Thyroid gland (tissue), 4 donors: ENCODE measurements around the gene NR1D2. TPM values are rescaled to one million over a fixed set of nuclear protein-coding genes. Genes with fewer than 3 reads are reported as not detected.
A peak's percentile ranks its signal among the peaks of the same experiment; 100 is the strongest.
"Not testable (repeated sequence)": the region's sequence is repeated elsewhere in the genome, so short reads cannot be mapped to it uniquely, and the experiment has no call there.

Source experiments
- DNase-seq, 2 donors: peaks; one replicate each; pipeline ENCODE4 v3.0.0-alpha.2; 2019
- H3K27ac ChIP-seq, 3 donors: fragments of 200-600 bp; sonication (generic); 1 replicate in 2 of 3; 2 replicates in 1 of 3; pipeline ENCODE4 v1.5.1; 2016 to 2019; ENCODE audit warnings: mild to moderate bottlenecking in 1 of 3, moderate library complexity in 1 of 3
- H3K27me3 ChIP-seq: fragments of 200-600 bp; sonication (generic); one replicate; pipeline ENCODE4 v1.5.1; 2019
- H3K36me3 ChIP-seq, 2 donors: fragments of 200-600 bp; sonication (generic); one replicate each; pipeline ENCODE4 v1.5.1; 2016 to 2019
- H3K4me1 ChIP-seq, 2 donors: fragments of 200-600 bp; sonication (generic); one replicate each; pipeline ENCODE4 v1.5.1; 2017 to 2019
- H3K4me3 ChIP-seq, 3 donors: fragments of 200-600 bp; sonication (generic); replicated peaks in 1 of 3; 1 replicate in 2 of 3; 2 replicates in 1 of 3; pipeline ENCODE4 v1.5.1; 2016; ENCODE audit warnings: mild to moderate bottlenecking in 1 of 3
- H3K9me3 ChIP-seq: fragments of 200-600 bp; sonication (generic); one replicate; pipeline ENCODE4 v1.5.1; 2017
- POLR2A ChIP-seq, 2 donors: fragments of 450-650 bp; IDR thresholded peaks; one replicate each; pipeline ENCODE4 v1.6.1; 2017; ENCODE audit warnings: antibody characterized with exemption in 2 of 2, mild to moderate bottlenecking in 2 of 2, moderate library complexity in 1 of 2
- WGBS, 2 donors: methylation state at CpG; one replicate each; pipeline ENCODE4 v1.1.5; 2017; 5-methylcytosine and 5-hydroxymethylcytosine counted together
- intact Hi-C: fragments of 100-400 bp; cut with DNase I; formaldehyde crosslinking; loops from one replicate; pipeline ENCODE4 v1.15.1; 2023
- total RNA-seq, 4 donors: library from RNA; depleted of rRNA; stranded (reverse); fragments of >200 nt; gene quantifications; one replicate each; pipeline ENCODE4 v1.2.3, GENCODE V29; 2016
- TF ChIP-seq, protein P1 (sequence below), 6 experiments: fragments of 200-600 bp in 3 of 6; fragments of 450-650 bp in 3 of 6; sonication (generic) in 3 of 6; IDR thresholded peaks; one replicate each; pipeline ENCODE4 v1.5.1; 2016 to 2019; ENCODE audit warnings: antibody characterized with exemption in 6 of 6, mild to moderate bottlenecking in 2 of 6, inconsistent platforms in 1 of 6, moderate library complexity in 1 of 6

NR1D2 gene
- total RNA-seq, 4 donors from 2014 or later, result 44.2 to 108 (median 68.1) TPM

DNA sequence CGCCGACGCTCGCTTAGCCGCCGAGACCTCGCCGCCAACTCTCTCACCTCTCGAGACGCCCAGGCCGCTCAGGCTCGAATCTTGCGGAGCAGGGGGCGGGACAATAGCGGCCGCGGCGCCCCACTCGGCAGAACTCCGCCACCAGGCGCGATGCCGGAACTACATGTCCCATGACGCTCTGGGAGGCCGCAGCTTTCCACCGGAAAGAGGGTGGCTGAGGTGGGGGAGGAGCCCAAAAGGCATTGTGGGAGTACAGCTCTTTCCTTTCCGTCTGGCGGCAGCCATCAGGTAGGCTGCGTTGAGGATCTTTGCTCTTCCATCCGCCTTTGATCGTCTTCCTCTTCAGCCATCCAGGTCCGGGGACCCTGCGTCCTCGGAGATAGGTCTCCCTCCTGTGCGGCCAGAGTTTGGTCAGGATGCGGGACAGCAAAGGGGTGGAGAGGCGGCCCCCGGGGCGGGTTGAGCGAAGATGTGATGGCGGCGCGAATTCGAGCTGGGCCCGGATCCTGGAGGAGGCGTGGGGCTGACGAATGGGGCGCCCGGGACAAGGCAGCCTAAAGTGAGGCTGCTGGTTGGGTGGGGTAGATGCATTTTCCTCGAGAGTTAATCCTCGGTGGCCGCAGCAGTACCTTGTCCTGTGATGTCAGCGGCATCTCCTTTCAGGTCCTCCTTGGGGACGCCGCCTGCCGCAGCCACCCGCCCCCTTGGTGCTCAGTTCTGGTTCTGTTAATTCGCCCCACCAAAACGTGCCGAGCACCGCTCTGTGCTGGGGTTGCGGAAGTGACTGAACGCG, 28.0 kb upstream of the NR1D2 start, which contains the start of the genes NKIRAS1 and RPL15:
TSS of gene NKIRAS1 (minus strand) at position 105 of the 793 bp plus-strand sequence. CDS start 6,086 bp downstream, outside the sequence.
TSS of gene RPL15 (plus strand) at position 247 of the 793 bp plus-strand sequence. CDS start 728 bp downstream, outside the sequence.
- H3K4me1 ChIP-seq, result peaks cover 27 to 34% of the 10 kb centered on the region in 2 donors
- intact Hi-C loops, result loop anchor here (2.0 kb wide), 1 partner anchor 30 kb away; no protein-coding TSS in a partner anchor
- TF ChIP-seq POLR2A (IDR thresholded peaks at IDR 0.05), result peak; percentile 93 to 98
- TF ChIP-seq, protein P1, sequence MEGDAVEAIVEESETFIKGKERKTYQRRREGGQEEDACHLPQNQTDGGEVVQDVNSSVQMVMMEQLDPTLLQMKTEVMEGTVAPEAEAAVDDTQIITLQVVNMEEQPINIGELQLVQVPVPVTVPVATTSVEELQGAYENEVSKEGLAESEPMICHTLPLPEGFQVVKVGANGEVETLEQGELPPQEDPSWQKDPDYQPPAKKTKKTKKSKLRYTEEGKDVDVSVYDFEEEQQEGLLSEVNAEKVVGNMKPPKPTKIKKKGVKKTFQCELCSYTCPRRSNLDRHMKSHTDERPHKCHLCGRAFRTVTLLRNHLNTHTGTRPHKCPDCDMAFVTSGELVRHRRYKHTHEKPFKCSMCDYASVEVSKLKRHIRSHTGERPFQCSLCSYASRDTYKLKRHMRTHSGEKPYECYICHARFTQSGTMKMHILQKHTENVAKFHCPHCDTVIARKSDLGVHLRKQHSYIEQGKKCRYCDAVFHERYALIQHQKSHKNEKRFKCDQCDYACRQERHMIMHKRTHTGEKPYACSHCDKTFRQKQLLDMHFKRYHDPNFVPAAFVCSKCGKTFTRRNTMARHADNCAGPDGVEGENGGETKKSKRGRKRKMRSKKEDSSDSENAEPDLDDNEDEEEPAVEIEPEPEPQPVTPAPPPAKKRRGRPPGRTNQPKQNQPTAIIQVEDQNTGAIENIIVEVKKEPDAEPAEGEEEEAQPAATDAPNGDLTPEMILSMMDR (IDR thresholded peaks at IDR 0.05), result peak in 5 of 6 experiments; percentile 49 to 82 (median 60)
- H3K27ac ChIP-seq, result peak within 1 kb of the TSS; percentile 94 to 98 (median 96)
- no peaks in the 10 kb centered on the region for H3K9me3 ChIP-seq
- no peaks in the 10 kb centered on the region for H3K27me3 ChIP-seq
- 0 to 1% methylated on average over 31 to 53 of the region's 64 CpGs for WGBS, 2 donors
- peak within 1 kb of the TSS; percentile 73 to 90 (median 75) for H3K4me3 ChIP-seq
- peaks cover 16 to 18% of the 10 kb centered on the region in 2 donors for H3K36me3 ChIP-seq
- DNase-seq, result peak; percentile 98 to 99

DNA sequence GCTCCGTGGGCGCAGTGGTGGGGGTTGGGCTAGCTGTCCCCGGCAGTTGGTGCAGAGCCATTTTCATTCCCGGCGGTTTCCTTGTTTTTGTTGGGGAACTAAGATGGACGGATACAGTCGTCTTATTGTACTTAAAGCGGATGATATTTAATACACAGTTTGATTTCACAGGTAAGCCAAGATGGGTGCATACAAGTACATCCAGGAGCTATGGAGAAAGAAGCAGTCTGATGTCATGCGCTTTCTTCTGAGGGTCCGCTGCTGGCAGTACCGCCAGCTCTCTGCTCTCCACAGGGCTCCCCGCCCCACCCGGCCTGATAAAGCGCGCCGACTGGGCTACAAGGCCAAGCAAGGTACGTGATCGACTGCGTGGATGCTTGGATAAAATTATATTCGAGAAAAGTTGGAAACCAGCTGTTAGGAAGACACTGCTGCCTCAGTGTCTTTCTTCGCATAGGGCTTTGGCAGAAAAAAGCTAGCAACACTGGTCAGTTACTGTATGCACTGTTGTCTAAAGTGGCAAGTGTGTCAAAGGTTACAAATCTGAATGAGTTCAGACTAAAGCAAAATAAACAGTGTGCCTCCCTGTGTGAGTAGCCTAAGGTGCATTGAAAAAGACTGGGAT, 27.3 kb upstream of the NR1D2 start:
- Histone ChIP-seq H3K4me1 (peaks cover 27 to 34% of the 10 kb centered on the region in 2 donors), H3K27ac (peak overlapping the region; percentile 94 to 98 (median 96)), H3K36me3 (peaks cover 16 to 18% of the 10 kb centered on the region in 2 donors), H3K4me3 (peak overlapping the region; percentile 51 to 90 (median 73))
- intact Hi-C loops, result loop anchor here (2.0 kb wide), 1 partner anchor 29 kb away; no protein-coding TSS in a partner anchor
- 0 to 2% methylated on average over 21 of the region's 21 CpGs for WGBS, 2 donors
- not testable (repeated sequence) for H3K9me3 ChIP-seq, H3K27me3 ChIP-seq
- DNase-seq, result peak in 1 of 2 donors; percentile 70

DNA sequence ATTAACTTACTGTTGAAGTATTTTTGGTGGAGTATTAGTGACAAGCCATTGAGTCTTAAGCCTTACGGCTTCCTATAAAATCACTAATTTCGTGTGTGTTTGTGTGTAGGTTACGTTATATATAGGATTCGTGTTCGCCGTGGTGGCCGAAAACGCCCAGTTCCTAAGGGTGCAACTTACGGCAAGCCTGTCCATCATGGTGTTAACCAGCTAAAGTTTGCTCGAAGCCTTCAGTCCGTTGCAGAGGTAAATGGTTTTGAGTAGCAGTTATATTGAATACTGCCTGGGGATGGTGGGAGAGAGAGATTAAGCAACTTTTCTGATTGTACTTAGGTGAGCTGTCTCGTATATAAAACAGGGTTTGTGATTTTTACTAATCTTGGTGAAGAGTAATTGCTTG, 26.8 kb upstream of the NR1D2 start:
- intact Hi-C loops, result not testable (repeated sequence)
- 25 to 26% methylated on average over 12 of the region's 12 CpGs for WGBS, 2 donors
- peak overlapping the region; percentile 94 to 98 (median 96) for H3K27ac ChIP-seq

DNA sequence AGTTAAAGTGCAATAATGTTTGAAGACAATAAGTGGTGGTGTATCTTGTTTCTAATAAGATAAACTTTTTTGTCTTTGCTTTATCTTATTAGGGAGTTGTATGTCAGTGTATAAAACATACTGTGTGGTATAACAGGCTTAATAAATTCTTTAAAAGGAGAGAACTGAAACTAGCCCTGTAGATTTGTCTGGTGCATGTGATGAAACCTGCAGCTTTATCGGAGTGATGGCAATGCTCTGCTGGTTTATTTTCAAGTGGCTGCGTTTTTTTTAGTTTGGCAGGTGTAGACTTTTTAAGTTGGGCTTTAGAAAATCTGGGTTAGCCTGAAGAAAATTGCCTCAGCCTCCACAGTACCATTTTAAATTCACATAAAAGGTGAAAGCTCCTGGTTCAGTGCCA, 25.5 kb upstream of the NR1D2 start:
- no peaks in the 10 kb centered on the region for H3K9me3 ChIP-seq
- 39 to 43% methylated on average over 2 of the region's 2 CpGs for WGBS, 2 donors
- H3K27ac ChIP-seq, result no peak overlapping the region
- H3K27me3 ChIP-seq, result no peaks in the 10 kb centered on the region
- H3K4me3 ChIP-seq, result no peak overlapping the region
- peaks cover 31 to 34% of the 10 kb centered on the region in 2 donors for H3K4me1 ChIP-seq
- H3K36me3 ChIP-seq, result peaks cover 16 to 18% of the 10 kb centered on the region in 2 donors
- TF ChIP-seq, protein P1 (IDR thresholded peaks at IDR 0.05), result no peak
- no peak for TF ChIP-seq POLR2A (IDR thresholded peaks at IDR 0.05)
- intact Hi-C loops, result no loop called here
- DNase-seq, result no peak

More for the DNA sequence above, 26.8 kb upstream of the NR1D2 start:
- H3K4me3 ChIP-seq, result peak overlapping the region; percentile 51 to 90 (median 73)
- not testable (repeated sequence) for H3K27me3 ChIP-seq, DNase-seq, H3K9me3 ChIP-seq
- peaks cover 27 to 35% of the 10 kb centered on the region in 2 donors for H3K4me1 ChIP-seq
- peaks cover 16 to 18% of the 10 kb centered on the region in 2 donors for H3K36me3 ChIP-seq

DNA sequence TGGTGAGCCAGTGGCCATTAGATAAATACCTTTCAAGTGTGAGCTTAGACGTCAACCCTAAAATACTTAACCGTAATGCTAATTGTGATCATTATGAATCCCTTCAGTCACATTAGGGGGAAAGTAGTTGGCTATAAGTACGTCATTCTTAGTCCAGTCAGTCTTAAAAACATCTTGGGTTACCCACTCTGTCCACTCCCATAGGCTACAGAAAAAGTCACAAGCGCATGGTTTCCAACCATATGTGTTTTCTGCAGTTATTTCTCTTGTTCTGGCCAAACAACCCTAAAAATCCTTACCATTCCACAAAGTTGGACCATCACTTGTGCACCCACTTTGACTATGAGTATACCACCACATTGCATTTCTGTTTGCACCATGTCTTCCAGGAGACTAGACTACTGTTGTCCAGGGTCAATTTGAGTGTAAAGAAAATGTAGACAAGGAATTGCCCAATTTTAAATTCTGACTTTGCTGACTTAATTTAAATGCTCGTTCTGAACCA, 24.9 kb upstream of the NR1D2 start:
- Histone ChIP-seq H3K4me3 (no peak overlapping the region), H3K27ac (no peak overlapping the region)

More for the DNA sequence above, 24.9 kb upstream of the NR1D2 start:
- H3K27me3 ChIP-seq, result no peaks in the 10 kb centered on the region
- intact Hi-C loops, result no loop called here
- H3K4me1 ChIP-seq, result peaks cover 25 to 29% of the 10 kb centered on the region in 2 donors
- peaks cover 16 to 18% of the 10 kb centered on the region in 2 donors for H3K36me3 ChIP-seq
- no peak for DNase-seq
- 90 to 92% methylated on average over 5 of the region's 5 CpGs for WGBS, 2 donors
- TF ChIP-seq, protein P1 (IDR thresholded peaks at IDR 0.05), result no peak
- no peak for TF ChIP-seq POLR2A (IDR thresholded peaks at IDR 0.05)
- H3K9me3 ChIP-seq, result no peaks in the 10 kb centered on the region
